Activated naive CD4-positive, alpha-beta T cell treated with Interleukin-2 at 50 U/mL for 16 hours (primary cell): ENCODE measurements around the gene PRRX1.

Experiments used
- DNase-seq: peaks from one replicate; pipeline ENCODE4 v3.0.0-alpha.2; 2020

PRRX1 gene

DNA sequence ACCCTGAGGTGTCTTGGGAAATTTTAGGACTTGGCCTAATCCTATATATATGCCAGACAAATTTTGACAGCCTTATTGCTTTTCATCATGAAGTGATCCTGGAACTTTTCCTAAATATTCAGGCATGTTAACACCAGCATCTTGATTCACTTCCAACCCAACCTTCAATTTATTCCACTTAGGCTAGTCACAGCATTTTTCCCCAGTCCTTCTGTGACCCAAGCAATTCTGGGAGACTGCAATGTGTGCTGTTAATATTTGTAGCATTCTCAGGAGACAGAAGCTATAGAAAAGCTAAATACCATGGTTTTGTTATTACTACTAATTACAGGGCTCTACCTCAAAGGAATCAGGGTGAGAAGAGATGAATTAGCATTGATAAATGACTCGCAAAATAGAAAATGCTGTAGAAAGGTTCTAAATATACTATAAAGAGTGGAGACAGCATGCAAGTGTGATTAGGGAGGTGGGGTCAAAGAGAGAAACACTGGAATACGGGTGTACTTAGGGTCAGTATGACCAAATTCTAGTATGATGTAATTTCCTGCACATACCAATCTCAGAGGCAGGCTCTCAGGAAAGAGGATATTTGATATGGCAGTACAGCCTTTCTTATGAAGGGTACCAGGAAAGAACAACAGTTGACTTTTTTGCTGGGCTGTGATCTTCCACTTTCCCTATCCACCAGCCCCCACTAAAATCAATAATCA lies 29.1 kb downstream of the PRRX1 start:
- DNase-seq, result no peak

DNA sequence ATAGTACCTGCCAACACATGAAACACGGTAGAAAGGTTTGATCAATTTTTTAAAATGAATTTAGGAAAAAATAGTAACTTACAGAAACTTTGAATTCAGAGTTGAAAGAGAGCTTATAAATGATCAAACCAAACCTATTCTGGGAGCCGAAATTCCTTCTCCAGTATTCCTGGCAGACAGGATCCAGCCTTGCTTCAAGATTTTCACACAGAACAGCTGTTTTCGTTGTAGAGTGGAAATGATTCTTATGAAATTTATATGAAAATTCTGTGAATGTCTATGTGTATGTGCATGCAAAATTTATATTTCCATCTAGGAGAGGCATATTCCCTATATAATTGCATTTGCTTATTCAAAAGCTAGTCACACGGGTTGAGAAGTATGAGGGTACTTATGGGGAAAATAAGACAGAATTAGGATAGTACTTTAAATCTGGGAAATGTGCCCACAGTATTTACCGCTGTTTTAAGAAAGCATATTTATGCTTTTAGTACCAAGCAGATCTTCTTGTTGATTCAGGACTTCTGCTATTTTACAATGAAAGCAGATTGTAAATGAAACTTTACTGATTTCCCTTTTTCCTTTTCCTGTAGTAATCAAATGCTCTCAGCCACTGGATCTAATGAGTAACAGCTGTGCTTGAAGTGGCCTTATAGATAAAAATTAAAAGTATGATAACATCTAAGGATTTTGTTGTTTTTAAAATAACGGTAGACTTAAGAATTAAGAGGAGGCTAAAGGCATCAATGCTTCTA lies 30.4 kb downstream of the PRRX1 start:
- DNase-seq, result no peak

DNA sequence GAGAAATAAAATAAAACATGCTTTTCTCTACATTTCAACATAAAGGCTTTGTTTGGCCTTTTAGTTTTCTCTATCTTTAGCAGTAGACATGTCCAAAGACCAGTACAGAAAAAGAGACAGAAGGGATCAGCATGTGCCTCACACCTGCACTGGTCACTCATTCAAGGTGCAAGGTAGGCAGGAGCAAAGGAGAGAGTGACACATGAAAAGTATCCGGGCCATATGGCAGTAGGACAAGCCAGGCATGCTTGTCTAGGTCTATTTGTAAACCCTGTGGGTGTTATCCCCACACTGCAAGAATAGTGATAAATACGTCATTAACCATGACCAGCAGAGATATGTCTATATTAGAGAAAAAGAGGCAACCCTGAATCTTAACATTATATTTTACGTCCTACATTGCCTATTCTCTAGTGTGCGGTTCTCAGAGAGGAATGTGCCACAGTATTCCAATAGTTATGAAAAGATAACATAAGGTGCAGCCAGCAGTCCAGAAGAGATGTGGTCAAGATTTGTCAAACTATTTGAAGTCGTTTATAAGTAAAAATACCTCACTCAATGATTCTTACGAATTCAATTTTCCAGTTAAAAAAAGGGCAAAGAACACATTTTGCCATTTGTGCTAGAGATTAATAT lies 32.1 kb downstream of the PRRX1 start:
- no peak for DNase-seq

DNA sequence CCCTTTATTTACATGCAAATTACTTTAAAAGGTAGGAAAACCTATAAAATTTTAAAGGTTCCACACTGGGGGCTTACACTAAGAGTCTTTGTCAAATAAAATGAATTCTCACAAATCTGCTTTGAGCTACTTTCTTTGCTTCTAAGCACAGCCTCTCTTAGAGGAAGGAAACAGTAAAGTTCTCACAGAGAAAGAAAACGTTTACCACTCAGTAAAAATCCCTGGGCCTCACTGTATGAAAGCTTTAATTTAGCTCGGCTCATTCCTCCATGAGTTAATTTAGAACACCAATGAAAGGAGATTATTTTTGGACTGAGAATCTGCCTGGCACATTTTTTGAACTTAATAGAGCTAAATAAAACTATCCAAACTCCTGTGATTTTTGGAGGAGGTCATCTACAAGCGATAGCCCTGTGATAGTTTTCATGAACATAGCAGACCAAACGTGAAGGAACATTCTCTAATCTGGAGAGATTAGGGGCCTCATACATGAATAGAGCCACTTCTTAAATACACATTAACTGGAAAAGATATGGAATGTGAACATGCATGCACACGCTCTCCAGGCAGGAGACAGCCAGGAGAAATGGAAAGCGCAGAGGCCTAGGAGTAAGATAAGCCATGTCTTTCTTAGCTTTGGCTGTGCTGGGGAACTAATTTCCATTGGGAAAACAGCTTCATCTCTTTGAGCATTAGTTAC lies 32.8 kb downstream of the PRRX1 start:
- no peak for DNase-seq

DNA sequence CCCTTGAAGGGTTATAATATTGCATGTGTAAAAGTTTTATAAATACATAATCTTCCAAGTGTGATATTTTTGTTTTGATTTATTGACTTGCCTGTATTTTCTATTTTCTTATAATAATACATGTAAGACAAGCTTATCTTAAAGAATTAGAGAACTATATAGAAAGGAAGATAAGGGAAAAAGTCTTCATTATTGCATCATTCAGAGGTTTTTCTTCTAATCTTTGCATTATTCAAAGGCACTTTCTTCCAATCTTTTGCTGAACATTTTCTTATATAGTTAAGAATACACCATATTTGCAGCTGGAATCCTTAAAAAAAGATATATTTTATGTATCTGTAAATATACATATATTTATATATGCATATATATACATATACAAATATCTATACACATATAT lies 33.4 kb downstream of the PRRX1 start:
- DNase-seq, result no peak

DNA sequence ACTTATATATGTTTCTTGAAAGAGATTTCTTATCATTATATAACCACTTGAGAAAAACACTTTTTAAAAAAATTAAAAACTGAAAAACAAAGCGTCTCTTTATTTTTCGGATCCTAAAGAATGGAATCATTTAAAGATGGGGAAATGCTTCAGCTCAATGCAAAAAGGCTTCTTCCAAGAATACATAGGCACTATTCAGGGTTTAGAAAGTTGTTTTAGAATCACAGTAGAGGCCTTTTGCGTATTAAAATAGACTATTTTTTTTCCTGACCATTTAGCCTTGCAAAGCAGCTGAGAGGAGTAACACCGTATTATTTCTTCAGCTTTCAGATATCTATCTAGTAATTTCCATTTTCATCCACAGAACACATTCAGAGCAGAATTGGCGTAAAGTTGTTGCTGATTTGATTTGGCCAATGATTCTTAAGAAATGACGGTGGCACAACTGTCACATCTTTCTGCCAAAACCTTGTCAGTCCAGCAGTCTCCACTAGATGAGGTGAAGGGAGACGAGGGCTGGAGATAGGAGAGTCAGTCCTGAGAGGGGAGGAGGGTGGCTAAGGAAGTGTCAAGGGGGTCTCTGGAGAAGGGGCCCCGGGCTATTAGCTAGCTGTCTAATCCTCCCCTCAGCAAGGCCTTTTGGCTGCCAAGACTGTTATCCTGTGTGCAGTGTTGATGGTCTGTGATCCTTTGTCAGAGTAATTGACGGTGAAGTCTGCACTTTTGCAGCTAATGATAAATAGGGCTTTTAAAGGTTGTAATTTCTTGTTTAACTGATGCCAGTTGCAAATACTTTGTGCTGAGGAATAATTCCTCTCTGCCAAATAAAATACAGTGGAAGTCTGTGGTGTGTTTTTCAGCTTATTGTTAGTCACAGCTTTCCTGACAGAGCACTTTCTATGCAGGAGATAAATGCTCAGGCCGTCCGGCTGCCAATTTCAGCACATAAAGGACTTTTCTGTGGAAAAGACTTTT lies 34.7 kb downstream of the PRRX1 start:
- DNase-seq, result no peak

DNA sequence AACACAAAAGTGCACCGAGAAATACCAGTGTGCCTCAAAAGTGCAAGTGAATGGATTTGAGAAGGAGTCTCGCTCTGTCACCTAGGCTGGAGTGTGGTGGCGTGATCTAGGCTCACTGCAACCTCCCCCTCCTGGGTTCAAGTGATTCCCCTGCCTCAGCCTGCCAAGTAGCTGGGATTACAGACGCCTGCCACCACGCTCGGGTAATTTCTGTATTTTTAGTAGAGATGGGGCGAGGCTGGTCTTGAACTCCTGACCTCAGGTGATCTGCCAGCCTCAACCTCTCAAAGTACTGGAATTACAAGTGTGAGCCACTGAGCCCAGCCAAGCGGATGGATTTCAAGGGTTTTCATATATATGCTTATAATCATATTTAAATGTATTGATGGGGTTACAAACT lies 35.8 kb downstream of the PRRX1 start:
- DNase-seq, result no peak

DNA sequence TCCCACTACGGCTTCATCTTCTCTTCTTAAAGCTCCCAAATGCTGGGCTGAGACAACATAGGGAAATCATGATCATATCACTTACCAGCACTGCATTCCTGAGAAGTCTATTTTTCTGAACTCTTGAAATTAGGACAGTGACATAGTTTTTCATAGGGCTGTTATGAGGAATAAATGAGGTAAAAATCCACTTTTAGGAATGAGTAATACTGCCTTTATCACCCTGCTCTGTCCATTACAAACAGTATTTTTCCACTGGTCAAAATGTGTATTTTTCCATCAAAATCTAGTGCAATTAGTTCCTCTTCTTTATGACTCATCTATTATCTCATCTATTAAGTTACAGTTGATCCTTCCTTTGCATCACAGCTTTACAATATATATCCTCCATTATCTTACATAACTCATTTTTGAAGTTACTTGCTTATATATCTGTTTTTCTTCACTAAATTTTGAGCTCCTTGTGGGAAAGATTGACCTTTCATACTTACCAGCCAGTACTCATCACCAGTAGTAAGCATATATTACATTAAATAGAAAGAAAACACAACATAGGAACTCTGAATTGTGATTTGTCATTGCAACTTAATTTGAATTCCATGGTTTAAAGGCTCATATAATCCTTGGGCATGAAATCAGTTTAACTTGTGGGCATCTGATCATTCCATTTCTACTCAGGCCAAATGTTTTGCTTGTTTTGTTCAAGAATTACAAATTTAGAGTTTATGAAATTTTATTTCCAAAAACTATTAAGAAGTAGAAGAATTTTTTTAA lies 37.1 kb downstream of the PRRX1 start:
- no peak for DNase-seq

DNA sequence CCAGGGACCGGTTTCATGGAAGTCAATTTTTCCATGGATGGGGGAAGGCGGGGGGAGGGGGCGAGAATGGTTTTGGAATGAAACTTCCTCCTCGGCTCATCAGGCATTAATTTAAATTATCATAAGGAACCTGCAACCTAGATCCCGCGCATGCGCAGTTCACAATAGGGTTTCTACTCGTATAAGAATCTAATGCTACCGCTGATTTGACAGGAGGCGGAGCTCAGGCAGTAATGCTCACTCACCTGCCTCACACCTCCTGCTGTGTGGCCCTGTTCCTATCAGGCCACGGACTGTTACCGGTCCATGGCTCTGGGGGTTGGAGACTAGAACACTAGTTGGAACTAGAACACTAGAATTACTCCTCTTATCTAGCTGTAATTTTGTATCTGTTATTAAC lies 38.0 kb downstream of the PRRX1 start:
- DNase-seq, result no peak

DNA sequence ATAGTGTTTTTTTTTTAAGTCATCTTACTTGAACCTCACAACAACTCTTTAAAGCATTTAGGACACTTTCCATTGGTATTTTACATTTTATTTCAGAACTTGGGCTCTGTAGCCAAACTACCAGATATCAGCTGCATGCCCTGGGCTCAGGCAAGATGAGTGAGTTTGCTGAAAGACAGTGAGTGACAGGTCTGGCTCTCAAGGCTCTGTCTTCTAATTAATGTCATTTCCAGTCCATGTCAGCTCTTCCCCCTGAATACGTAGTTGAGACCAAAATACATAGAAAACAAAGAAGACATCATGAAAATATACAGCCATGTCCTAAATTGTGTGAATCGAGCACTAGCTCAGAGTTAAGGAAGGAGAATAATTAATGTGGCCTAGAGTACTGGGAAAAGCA lies 39.7 kb downstream of the PRRX1 start:
- DNase-seq, result no peak

DNA sequence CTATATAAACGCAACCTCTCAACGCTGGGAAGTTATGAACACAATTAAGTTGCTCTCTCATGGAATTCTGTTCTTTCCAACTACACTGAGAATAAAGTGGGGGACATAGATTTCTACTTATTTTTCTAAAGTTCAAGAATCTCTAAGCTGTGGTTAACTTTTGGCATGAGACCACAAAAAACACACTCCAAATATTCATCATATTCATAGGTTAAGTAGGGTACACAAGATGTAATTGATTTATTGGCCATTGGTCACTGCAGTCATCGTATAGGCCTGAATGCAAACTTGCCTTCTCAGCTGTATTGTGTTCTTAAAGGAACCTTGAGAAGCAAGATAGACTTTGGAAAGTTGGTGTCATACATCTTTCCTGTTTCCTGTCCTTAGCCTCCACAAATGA lies 40.3 kb downstream of the PRRX1 start:
- no peak for DNase-seq

DNA sequence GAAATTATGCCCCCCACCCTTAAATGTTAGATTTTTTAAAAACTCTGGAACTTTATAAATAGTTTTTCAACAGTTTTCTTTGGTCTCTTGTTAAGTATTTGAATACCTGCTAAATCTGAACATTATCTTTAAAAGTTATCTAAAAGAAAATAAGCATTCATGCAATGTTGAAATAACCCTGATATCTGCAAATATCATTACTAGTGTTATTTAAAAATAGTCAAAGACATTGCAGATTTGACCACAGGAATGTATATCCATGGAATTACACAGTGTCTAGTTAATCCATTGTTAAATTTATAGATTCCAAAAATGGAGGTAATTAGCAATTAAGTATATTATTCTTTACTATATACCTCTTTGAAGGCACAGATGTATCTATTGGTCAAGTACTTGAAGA lies 42.0 kb downstream of the PRRX1 start:
- DNase-seq, result no peak

DNA sequence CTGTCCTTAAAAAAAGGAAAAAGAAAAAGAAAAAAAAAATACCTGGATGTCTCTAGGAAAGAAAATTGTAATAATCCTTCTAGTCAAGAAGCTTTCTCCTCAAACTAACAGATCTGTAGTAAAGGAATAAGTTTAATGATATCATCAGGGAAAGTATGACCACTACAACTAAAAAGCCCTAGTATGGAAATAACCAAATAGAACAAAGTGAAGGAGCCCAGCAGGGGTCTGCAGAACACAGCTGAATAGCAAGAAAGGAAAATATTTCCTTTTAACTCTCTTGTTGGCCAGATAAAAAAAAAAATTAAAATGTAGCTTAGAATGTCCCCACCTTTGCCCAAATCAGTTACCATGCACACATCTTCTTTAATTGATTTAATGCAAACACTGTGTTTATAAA lies 43.2 kb downstream of the PRRX1 start:
- DNase-seq, result no peak

DNA sequence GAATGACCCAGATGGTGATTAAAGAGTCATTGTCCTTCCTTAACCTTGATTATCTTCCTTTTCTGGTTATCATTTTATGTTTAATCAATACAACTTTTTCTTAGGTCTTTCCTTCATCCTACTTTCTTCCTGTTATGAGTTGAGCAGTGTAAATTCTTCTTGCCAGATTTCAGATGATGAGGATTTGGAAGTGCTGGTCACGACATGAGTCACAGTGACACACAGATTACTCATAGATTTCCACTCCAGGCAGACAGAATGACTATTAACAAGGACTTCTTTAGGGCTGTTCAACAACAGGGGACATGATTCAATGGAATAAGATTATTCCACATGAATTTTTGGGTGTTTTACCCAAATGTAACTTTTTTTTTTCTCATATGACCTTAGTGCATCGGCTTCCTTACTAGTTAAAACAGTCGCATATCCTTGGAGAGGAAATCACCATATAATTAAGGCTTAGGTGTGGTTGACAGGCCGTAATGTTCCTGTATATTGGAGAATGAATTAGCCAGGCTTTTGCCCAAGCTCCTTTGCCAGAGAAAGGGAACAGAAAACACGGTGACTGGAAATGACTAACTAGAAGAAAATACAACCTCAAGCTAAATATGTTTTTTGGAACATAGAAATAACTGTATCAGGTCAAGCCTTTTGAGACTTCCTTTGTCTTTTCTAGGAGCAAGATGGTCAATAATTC lies 44.2 kb downstream of the PRRX1 start:
- DNase-seq, result no peak

DNA sequence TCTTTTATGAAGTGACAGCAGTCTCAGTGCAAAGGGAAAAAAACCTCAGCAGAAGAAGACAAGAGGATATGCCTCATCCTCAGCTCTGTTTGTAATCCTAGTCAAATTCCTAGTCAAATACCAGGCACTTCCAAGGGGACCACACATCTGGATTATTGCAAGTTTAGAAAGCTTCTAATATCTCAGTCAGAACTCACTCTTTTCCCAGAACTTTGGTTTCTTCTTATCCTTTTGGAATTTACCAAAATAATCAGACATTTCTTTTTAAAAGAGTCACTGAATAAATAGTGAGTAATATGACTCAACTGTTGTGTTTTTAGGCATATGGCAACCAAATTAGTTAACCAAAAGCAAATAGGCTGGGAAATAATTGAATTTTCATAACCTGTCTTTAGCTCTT lies 47.8 kb downstream of the PRRX1 start:
- no peak for DNase-seq

DNA sequence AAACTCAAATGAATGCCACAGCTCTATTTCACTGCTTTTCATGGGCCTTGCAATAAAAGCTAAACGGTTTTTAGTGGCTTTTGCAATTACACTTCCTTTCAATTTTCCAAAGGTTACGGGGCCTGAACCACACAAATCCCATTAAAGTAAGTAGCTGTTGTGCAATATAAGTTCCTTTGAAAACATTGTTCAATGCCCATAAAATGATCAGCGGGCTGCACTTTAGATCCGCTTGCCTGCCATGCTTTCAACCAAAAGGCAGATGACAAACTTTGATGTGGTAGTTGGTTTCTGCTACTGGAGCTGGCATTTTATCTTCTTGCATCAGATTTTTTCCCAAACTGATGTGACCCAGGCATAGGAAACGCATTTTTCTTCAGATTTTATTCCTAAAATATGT lies 50.2 kb downstream of the PRRX1 start:
- no peak for DNase-seq

DNA sequence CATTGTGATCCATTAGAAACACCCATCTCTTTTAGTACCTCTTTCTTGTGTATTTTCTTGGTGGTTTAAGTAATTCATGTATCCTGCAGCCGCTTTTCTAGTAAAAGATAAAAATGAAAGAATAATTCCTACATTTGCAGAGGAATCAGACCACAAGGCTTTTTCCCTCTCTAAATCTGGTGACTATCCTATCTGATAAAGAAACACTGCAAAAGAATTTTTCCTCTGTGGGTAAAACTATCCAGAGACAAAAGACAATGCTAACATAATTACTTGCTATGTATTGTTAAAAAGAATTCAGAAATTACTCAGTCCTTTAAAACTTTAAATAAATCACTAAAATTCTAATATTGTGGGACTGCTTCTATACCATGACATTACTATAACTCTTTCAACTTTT lies 51.0 kb downstream of the PRRX1 start:
- DNase-seq, result no peak

DNA sequence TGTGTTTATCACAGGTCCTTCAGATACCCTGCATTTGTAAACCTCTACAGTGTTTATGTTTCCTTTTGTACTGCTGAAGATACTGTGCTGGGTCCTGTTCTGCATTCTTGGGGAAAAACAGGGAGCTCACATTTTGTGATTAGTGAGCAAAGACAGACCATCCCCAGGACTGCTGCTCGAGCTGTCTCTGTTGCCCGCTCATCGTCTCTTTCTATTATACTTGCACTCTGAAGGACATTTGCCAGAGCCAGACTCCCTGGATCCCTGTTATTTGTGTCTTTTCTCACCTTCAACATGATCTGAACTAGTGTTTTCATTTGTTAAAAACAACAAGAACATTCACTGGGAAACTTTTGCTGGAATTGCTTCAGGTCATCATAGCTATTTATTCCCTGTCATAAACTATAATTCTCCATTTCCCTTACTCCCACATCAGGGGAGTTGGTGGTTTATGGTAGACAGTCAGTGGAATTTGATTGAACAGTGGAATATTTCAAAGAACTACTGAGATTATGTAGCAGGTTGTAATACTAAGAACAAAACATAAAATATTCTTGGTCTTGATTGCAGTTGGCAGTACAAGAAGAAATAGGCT lies 53.0 kb downstream of the PRRX1 start:
- no peak for DNase-seq

DNA sequence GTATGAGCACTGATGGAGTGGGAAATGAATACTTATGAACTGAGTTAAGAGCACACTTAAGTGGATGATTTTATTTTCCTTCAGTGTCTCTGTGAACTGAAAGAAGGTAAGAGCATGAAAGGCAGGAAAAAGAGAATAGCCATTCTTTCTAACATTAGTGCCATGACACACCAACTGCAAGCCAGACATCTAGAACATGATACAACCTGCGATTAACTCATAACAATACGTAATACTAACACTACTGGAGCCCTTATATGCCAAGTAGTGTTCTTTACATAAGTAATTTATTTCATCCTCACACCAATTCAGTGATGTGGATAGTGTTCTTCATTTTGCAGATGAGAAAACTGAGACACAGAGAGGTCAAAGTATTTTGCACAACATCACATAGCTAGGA lies 56.7 kb downstream of the PRRX1 start:
- DNase-seq, result no peak

DNA sequence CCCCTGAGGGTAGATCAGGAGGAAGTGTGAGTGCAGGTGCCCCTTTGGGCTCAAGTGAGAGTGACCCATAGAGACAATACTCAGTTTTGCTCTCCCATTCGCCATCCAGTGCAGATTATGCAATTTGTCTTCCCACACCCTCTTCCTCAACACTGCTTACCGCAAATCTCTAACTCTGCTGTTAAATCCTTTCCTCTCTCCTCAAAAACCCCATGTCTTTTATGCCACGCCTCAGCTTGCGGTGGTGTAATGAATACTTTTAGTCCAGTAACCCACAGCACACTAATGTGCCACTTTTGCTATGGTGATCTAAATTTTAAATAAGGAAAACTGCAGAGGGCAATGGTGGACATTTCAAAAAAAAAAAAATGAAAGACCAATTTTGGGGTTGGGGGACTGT lies 57.7 kb downstream of the PRRX1 start:
- no peak for DNase-seq

DNA sequence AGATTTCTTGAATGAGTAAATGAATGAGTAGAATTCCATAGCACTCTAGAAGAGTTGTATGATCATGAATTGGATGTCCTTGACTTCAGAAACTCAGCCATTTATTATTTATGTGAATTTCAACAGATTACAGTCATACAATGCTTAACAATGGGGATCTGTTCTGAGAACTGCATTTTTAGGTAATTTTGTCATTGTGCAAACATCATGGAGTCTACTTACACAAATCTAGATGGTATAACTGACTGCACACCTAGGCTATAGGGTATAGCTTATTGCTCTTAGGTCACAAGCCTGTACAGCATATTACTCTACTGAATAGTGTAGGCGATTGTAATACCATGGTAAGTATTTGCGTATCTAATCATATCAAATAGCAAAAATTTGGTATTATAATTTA lies 59.6 kb downstream of the PRRX1 start:
- DNase-seq, result no peak
